ENCODE data around the gene HDGFL1.

GRCh38 chr6:22521035-22521434, 48.3 kb upstream of the HDGFL1 start:
- TF ChIP-seq CTCF (IDR thresholded peaks at IDR 0.05; ENCODE audit: low read length) (no peak), EZH2 (IDR thresholded peaks at IDR 0.05; ENCODE audit: borderline replicate concordance, low read length) (no peak)

Data from OCI-LY1 (cell line).